DMS 273 (cell line): Measurements from ENCODE around the gene TRAF2.

Experiments
- DNase-seq: peaks from one replicate; lab custom pipeline; 2025; ENCODE audit not compliant: unreplicated experiment; lab: John Stamatoyannopoulos, UW

TRAF2 gene

GRCh38 chr9:136930014-136930413 lies 43.7 kb downstream of the TRAF2 start:
- no peak for DNase-seq

GRCh38 chr9:136931611-136932130 lies 45.4 kb downstream of the TRAF2 start:
- DNase-seq = no peak

- no peak for DNase-seq
These were observed 48.0 kb downstream of the TRAF2 start for GRCh38 chr9:136934277-136934676.

GRCh38 chr9:136935651-136936050 lies 49.3 kb downstream of the TRAF2 start:
- DNase-seq = no peak

GRCh38 chr9:136936645-136937170 lies 50.4 kb downstream of the TRAF2 start:
- no peak for DNase-seq

- no peak for DNase-seq
These were observed 51.1 kb downstream of the TRAF2 start for GRCh38 chr9:136937186-136938001.

- DNase-seq = no peak
These were observed 53.2 kb downstream of the TRAF2 start for GRCh38 chr9:136939431-136939995.

GRCh38 chr9:136939996-136940525 lies 53.7 kb downstream of the TRAF2 start:
- DNase-seq = no peak

GRCh38 chr9:136940526-136941230 lies 54.4 kb downstream of the TRAF2 start:
- no peak for DNase-seq

GRCh38 chr9:136941231-136942111 lies 55.2 kb downstream of the TRAF2 start:
- no peak for DNase-seq

GRCh38 chr9:136942112-136942880 lies 56.0 kb downstream of the TRAF2 start:
- DNase-seq = no peak

GRCh38 chr9:136942881-136943230 lies 56.5 kb downstream of the TRAF2 start:
- no peak for DNase-seq

GRCh38 chr9:136943291-136944211 lies 57.2 kb downstream of the TRAF2 start:
- DNase-seq = peak; percentile 70

GRCh38 chr9:136944212-136944518 lies 57.8 kb downstream of the TRAF2 start:
- peak; percentile 82 for DNase-seq

GRCh38 chr9:136944519-136945332 lies 58.4 kb downstream of the TRAF2 start, which contains the start of the genes C8G and FBXW5:
Gene C8G (plus strand): TSS chr9:136945243. CDS start chr9:136945321, 78 bp downstream.
Gene FBXW5 (minus strand): TSS chr9:136944738. CDS start chr9:136944083, 655 bp downstream.
- peak; percentile 98 for DNase-seq

- no peak for DNase-seq
These were observed 59.3 kb downstream of the TRAF2 start for GRCh38 chr9:136945333-136946227.
